Measurements from ENCODE around the gene RPSA. TPM values are rescaled to one million over a fixed set of nuclear protein-coding genes. Genes with fewer than 3 reads are reported as not detected.
"Not testable (repeated sequence)": the region's sequence is repeated elsewhere in the genome, so short reads cannot be mapped to it uniquely, and the experiment has no call there.

RPSA gene
- total RNA-seq, 1 donor from 2014 or later: 389 TPM

DNA sequence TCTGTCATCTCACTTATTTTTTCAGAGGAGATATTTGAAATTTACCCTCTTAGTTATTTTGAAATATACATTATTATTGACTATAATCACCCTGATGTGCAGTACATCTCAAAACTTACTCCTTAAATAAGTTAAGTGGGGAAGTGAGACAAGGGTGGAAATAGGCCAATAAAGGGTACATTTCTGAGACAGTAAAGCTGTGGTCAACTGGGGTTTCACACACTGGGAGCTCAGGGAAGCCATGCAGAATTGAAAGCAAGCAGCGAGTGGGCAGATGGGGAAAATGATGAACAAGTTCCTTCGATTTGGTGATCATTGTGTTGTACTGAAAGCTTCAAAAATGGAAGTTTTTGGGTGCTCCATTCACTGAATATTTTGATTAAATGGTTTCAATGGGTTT, 39.4 kb downstream of the RPSA start:
- intact Hi-C loops (cut with DNase I): no loop called here
- ATAC-seq (ENCODE audit: poor library complexity): no peak
- DNase-seq: no peak

DNA sequence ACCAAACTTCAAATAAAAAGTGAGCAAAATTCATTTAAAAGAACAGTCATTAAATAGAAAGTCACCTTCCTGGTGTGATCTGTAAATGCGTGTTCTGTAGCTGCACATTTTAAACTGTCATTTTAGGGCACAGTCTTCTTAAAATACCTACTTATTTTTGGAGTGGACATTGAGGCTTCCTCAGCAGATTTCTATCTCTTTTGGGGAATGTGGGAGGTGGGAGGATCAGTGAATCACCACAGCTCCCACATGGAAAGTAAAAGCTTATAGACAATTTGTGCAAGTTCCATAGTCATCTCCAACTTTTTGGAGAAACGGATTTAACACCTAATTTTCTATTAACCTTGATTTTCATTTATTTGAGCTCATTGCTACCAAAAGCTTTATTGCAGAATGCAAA, 39.9 kb downstream of the RPSA start:
- ATAC-seq (ENCODE audit: poor library complexity) (no peak), DNase-seq (no peak)
- intact Hi-C loops (cut with DNase I): no loop called here

DNA sequence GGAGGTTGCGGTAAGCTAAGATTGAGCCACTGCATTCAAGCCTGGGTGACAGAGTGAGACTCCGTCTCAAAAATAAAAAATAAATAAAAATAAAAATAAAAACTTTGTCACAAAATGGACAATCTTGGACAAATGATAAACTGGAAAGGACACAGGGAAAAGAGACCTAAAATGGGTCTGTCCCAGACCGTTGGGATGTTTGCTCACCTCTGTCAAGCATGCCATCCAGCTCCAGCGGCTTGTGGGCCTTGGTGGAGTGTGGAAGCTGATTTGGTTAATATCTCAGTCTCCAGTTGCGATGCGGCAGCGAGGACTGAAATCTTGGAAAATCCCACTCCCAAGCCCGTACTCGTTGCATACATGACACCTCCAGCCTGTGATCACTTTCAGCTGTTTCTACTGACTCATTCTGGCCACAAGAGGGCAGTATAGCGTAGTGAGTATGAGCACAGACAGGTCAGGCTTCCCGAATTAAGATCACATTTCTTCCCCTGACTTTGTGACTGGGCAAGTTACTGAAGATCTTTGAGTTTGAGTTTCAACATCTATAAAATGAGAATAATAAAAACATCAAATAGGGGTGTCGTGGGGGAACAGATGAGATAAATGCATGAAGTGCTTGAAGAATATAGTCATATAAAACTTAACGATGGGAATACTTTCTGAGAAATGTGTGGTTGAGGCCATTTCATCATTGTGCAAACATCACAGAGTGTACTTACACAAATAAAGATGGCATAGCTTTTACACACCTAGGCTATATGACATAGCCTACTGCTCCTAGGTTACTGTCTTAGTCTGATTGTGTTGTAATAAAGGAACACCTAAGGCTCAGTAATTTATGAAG, 41.3 kb downstream of the RPSA start:
- DNase-seq (no peak), ATAC-seq (ENCODE audit: poor library complexity) (peak; percentile 95)
- intact Hi-C loops (cut with DNase I): loop anchor here (2.0 kb wide), 1 partner anchor 51 kb away; no protein-coding TSS in a partner anchor

DNA sequence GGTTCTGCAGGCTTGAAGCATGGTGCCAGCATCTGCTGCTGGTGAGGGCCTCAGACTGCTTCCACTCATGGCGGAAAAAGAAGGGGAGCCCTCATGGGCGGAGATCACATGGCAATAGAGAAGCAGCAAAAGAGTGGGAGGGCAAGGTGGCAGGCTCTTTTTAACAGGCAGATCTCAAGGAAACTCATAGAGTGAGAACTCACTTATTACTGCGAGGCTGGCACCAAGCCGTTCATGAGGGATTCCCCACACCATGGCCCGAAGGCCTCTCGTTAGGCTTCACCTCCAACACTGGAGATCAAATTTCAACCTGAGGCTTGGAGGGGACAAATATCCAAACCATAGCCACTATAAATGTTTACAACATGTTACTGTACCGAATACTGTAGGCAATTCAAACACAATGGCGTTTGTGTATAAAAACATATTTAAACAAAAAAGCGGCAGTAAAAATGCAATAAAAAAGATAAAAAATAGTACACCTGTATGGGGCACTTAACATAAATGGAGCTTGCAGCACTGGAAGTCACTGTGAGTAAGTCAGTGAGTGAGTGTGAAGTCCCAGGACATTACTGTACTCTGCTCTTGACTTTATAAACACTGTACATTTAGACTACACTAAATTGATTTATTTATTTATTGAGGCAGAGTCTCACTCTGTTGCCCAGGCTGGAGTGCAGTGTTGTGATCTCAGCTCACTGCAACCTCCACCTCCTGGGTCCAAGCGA, 42.1 kb downstream of the RPSA start:
- no peak for DNase-seq
- intact Hi-C loops (cut with DNase I): loop anchor here (2.0 kb wide), 1 partner anchor 50 kb away; no protein-coding TSS in a partner anchor
- ATAC-seq (ENCODE audit: poor library complexity): no peak

DNA sequence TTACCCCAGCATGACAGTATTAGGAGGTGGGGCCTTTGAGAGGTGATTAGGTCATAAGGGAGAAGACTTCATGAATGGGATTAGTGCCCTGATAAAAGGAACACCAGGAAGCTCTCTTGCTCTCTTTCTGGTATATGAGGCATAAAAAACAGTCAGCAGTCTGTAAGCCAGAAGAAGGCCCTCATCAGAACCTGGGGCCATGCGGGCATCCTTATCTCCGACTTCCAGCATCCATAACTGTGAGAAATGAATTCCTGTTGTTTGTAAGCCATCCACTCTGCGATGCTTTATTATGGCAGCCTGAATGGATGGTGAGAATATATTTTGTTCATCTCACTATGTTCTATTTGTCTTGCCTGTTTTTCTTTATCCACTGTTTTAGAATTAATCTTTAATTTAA, 43.3 kb downstream of the RPSA start:
- DNase-seq (no peak), ATAC-seq (ENCODE audit: poor library complexity) (no peak)
- intact Hi-C loops (cut with DNase I): loop anchor here (2.0 kb wide), 1 partner anchor 49 kb away; no protein-coding TSS in a partner anchor

DNA sequence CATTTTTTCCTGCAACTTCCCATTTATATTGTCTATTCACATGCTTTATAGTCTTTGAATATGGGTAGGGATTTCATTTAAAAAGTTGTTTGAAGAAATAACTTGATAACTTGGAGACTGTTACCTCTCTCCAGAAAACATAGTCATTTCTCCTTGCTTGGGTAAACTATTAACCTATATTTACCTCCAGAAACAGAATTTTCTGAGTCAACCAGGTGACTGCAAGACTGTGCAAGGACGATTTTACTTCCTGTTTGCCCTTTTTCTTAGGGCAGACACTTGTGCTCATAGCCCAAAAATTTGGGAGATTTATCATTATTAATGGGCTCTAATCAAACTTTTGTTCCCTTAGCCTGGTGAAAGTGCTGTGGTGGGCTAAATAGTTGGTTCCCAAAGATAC, 46.6 kb downstream of the RPSA start:
- ATAC-seq (ENCODE audit: poor library complexity) (no peak), DNase-seq (no peak)
- intact Hi-C loops (cut with DNase I): no loop called here

DNA sequence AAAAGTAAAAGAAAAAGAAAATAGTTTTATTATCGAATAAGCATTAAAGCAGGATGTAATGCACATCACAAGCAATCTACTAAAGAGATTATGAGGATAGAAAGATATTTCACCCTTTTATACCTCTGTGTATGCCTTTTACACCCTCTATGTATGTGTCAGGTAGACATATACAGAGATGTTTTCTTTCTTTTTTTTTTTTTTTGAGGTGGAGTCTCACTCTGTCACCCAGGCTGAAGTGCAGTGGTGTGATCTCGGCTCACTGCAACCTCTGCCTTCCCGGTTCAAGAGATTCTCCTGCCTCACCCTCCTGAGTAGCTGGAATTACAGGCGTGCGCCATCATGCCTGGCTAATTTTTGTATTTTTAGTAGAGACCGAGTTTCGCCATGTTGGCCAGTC, 47.4 kb downstream of the RPSA start:
- DNase-seq; ATAC-seq (ENCODE audit: poor library complexity); intact Hi-C loops (cut with DNase I): not testable (repeated sequence)

DNA sequence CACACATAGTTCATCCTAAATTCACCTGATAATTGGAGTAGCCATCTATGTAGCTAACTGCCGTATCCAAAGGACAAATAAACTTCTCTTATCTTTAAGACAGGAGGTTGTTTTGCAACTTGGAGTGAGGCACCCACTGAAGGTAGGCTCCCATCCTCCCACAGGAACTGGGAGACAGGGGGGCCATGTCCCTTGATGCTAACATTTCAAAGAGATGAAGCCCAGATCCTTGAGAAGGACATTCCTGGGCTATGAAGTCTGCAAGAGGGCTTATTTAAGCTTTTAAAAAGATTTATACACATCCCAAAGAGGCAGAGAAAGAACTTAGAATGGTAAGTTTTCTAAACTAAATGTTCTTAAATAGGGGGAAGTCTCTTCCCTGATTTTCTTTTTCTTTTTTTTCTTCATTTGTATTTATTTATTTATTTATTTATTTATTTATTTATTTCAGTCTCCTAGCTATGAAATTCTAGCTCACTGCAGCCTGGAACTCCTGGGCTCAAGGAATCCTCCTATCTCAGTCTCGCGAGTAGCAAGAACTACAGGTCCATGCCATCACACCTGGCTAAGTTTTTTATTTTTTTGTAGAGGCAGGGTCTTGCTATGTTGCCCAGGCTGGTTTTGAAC, 48.2 kb downstream of the RPSA start:
- intact Hi-C loops (cut with DNase I): no loop called here
- DNase-seq: no peak
- ATAC-seq (ENCODE audit: poor library complexity): no peak

DNA sequence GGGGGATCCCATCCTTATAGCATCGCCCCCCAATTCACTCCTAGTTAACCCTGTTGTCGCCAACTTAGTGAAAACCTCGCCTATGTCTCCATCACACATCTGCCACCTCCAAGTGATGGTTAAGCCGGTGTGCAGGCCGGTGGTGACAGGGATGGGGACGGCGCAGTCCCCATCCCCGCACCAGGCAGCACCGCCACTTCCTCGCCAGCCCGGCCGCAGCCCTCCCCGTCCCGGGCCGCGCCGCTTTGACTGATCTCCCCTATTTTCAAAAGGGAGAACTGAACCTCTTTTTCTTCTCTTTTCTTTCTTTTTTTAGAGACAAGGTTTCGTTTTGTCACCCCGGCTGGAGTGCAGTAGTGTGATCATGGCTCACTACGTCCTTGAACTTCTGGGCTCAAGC, 49.6 kb downstream of the RPSA start:
- DNase-seq: no peak
- ATAC-seq (ENCODE audit: poor library complexity): no peak
- intact Hi-C loops (cut with DNase I): no loop called here

DNA sequence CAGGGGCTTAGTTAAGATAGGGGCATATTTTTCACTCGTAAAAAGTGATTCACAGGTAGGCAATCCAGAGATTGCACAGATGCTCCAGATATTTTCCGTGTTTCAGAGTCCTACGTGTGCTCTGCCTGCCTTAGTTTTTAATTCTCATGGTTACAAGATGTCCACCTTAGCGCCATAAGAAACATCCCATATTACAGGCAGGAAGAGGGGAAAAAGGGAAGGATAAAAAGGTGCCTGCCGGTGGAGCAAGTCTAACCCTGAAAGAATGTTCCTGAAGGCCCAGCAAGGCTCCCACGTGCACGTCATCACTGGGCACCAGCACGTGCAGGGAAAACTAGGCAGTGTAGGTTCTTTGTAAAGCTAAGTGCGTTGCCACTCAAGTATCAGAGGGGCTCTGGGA, 50.8 kb downstream of the RPSA start:
- intact Hi-C loops (cut with DNase I): no loop called here
- ATAC-seq (ENCODE audit: poor library complexity) (no peak), DNase-seq (no peak)

DNA sequence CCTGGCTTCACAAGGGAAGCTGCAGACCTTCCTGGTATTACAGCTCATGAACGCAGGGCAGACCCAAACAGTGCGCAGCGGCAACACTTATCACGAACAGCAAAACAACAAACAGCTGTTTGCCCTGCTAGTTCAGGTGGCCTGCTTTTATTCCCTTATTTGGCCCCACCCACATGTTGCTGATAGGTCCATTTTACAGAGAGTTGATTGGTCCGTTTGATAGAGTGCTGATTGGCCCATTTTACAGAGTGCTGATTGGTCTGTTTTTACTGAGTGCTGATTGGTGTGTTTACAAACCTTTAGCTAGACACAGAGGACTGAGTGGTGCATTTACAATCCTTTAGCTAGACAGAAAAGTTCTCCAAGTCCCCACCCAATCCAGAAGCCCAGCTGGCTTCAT, 52.1 kb downstream of the RPSA start:
- intact Hi-C loops (cut with DNase I); ATAC-seq (ENCODE audit: poor library complexity); DNase-seq: not testable (repeated sequence)

DNA sequence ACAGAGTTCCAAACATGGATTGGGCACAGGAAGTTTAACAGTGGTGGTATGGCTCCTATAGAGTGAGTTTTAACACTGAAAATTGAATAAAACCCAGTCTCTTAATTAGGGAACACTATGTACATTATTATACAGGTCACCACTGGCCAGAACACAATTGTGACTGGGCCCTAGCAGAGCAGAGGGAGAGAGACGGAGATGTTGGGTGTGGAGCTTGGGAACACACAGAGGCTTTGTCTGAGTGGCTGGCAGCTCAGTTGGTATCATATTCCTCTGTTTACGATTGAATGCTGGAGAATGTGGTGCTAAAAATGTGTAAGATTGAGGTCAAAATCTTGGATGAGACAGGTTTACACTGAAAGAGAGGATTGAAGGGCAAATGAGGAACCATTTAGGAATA, 54.2 kb downstream of the RPSA start:
- intact Hi-C loops (cut with DNase I): no loop called here
- ATAC-seq (ENCODE audit: poor library complexity) (no peak), DNase-seq (no peak)

Other genes starting within 250 kb of the RPSA start
- 249 TPM for gene XIRP1, start 214.1 kb upstream of the RPSA start, total RNA-seq
- 1.5 TPM for gene CX3CR1, start 126.7 kb upstream of the RPSA start, total RNA-seq
- not detected for gene CCR8, start 77.0 kb upstream of the RPSA start, total RNA-seq
- 14.4 TPM for gene SLC25A38, start 23.4 kb upstream of the RPSA start, total RNA-seq
- gene MOBP, start 61.0 kb downstream of the RPSA start, total RNA-seq: not detected

Measured in Right ventricle myocardium superior (tissue), 1 donor.